Measurements from ENCODE around the gene CCDC183.

- TF ChIP-seq, protein P1, sequence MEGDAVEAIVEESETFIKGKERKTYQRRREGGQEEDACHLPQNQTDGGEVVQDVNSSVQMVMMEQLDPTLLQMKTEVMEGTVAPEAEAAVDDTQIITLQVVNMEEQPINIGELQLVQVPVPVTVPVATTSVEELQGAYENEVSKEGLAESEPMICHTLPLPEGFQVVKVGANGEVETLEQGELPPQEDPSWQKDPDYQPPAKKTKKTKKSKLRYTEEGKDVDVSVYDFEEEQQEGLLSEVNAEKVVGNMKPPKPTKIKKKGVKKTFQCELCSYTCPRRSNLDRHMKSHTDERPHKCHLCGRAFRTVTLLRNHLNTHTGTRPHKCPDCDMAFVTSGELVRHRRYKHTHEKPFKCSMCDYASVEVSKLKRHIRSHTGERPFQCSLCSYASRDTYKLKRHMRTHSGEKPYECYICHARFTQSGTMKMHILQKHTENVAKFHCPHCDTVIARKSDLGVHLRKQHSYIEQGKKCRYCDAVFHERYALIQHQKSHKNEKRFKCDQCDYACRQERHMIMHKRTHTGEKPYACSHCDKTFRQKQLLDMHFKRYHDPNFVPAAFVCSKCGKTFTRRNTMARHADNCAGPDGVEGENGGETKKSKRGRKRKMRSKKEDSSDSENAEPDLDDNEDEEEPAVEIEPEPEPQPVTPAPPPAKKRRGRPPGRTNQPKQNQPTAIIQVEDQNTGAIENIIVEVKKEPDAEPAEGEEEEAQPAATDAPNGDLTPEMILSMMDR (IDR thresholded peaks at IDR 0.05) = no peak
- no peak for TF ChIP-seq POLR2A (IDR thresholded peaks at IDR 0.05)
These were observed 38.4 kb upstream of the CCDC183 start for GRCh38 chr9:136757751-136758140.

Measured in body of pancreas (tissue), 4 donors.